HG03064 (cell line): ENCODE data around the gene SPOCK1.
"Not testable (repeated sequence)": the region's sequence is repeated elsewhere in the genome, so short reads cannot be mapped to it uniquely, and the experiment has no call there.

Experiments used
- ATAC-seq: cut with Tn5 transposase; IDR thresholded peaks from one replicate; pipeline ENCODE4 v1.9.1; 2021; ENCODE audit warnings: low read depth; ENCODE audit not compliant: unreplicated experiment

SPOCK1 gene

DNA sequence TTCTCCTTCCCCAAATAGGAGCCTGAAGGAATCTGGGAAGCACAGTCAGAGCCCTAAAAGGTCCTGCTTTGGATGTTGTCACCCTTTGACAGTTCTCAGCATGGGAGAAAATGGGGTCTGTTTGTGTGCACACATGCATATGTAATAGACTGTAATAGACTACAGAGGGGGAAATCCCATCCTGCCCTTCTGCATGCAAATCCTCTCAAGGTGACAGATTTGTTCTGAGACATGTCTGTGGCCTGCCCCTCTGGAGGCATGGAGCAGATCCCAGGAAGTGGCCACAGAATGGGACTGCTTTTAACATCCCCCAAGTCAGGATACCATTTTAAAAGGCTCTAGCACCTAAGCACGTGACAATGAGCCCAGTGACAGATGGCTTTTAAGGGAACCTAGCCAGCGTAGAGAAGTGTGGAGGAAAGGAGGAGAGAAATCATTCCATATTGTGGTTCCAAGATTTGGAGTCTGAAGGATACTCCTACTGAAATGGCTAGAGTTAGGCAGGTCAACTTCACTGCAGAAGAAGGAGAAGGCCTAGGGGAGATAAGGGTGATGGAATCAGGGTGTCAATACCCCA is 483.5 kb downstream of the SPOCK1 start:
- no peak for ATAC-seq

DNA sequence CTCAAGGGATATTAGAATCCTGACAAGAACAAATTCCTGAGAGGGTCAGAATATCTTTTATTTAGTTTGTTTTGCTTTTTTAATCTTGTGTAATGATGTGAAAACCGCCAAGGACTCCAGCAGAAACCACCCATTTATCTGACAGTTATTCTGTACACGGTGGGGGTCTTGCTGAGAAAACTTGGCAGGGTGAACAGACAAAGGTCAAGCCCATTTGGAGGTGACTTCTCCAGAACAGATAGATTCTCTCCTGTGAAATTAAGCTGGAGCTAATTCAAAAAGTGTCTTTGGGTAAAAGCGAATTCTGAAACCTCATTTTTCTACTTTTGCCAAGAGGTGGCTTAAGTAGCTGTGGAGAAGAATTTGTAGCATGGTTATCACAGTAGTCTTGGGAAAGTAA is 484.4 kb downstream of the SPOCK1 start:
- ATAC-seq = no peak

DNA sequence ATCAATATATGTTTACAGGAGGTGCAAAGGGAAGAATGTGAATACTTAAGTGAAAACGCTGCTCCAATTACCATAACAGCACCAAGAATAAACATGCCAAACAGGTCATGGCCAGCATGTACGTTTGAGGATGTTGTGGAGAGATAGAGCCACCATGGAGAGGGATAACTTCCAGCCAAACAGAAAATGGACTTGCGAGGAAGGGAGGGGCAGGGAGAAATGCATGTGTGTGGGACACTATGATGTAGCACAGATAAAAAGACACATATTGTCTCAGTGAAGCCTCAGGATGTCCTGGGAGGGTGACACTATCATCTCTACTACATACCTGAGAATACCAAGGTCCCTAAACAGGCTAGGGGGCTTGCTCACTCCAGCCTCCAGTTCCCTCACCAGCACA is 488.9 kb downstream of the SPOCK1 start:
- ATAC-seq = no peak

DNA sequence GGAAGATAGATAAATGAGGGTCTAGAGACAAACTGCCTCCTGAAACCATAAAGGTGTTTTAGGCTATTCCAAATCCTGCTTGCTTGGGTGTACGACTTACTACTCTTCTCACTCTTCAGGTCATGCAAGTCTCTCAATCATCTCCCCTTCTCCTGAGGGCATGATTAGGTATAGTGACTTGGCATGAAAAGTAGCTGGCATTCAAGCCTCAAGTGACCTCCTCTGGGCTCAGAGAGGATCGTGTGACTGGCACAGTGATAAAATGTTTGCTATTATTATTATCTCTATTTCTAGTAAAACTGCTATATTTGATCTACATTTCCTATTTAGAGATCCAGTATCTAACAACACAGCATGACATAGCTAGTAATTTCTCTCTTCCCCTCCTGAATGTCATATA is 494.8 kb downstream of the SPOCK1 start:
- ATAC-seq = no peak

DNA sequence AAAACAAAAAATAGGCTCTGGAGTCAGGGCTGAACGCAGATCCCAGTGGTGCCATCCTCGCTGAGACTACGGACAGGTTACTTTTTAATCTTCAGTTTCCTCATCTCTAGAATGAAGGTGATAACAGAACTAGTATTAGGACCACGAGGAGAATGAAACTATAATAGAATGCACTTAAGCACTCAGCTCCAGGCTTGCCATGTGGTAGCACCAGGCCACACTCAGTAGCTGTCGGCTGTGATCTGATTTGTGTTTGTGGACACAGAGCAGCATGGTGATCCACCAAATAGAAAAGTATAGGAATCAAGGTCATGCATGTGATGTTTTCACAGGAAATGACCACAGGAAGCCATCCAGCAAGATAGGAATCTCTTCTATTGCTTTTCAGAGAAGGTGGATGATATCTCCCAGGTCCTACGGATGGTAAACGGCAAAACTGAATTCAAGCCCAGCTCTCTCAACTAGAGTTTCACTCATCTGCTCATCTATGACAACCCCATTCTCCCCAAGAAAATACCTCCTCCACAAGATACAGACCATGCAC is 498.0 kb downstream of the SPOCK1 start:
- no peak for ATAC-seq

DNA sequence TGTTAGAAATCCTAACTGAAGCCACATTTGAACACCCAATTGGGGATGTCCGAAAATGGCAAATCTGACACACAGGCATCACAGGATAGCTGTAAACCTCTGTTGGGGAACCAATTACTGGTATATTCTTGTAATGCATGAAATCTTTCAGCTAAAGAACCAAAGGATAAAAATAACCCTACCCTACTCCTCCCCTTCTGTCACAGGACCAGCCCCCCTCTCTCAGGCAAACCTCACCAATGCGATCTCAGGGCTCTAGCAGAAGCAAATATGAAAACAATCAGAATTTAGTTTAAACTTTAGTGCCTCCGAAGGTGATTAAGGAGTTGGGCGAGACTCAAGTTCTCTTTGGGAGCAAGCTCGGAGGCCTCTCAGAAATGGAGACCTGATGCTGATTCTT is 499.3 kb downstream of the SPOCK1 start:
- ATAC-seq = no peak

DNA sequence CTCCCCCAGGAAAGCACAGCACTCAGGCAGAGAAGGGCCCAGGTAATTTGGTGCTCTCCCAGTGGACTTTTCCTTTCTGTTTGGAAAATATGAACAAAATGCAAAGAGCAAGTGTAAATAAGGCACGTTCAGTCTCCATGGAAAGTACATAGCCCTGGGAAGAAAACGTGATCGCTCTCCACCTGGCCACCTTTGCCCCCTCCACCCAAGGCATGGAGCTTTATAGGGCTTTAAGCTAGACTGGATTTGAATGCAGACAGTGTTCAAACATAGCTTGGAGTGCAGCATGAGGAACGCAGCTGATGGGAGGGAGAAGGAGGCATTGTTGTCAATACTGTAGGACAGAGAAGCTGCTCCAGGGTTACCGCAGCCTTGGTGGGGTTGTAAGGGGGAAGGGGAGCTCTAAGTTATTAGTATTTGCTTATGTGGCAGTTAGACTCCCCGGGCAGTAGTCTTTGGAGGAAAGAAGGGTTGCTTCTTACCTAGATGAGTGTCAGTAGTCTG is 500.2 kb downstream of the SPOCK1 start:
- ATAC-seq = no peak

DNA sequence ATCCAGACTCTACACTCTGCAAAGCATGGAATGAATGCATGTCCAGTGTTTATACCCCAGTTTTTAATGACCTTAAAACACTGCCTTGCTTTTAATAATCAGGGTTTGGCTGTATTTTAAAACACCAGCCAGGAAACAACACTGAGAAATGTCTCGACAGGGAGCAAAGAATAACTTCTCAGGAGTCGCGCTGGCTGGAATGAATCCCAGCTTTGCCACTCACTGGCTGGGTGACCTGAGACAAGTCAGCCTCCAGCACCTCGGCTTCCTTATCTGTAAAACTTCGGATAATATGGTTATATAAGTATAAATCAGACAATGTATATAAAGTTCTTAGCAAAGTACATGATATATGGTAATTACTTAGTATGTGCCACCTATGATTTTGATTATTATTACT is 505.0 kb downstream of the SPOCK1 start:
- ATAC-seq = no peak

- ATAC-seq = no peak
These were observed 506.2 kb downstream of the SPOCK1 start for GRCh38 chr5:136992796-136993489.

DNA sequence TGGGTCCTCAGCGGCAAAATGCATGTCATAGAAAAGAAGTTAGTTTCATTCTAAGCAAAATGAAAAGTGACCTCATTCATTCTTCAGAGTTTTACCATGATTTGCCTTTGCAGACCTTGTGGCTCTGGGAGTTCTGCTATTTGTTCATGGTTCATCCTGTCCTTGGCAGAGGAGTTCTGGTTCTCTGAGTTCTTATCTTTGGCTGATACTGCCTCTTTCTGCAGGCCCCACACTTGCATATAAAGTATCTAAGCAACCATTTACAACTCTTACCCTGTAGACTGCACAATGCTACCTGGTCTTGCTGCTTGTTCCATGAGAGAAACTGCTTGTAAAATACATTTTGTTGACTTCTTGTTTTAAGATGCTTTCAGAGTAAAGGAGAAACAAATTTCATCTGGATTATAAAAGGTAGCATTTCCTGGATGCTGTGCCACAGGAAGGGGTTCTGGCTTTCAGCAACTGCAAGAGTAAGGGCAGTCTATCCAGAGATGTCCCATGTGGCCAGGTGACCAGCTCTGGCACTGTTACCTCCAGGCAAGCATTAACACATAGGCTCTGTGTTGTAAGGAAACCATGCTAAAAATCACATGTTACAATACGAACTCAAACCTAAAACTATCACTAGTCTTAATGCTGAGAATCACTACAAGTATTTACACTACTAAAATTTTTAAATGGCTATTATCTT is 513.2 kb downstream of the SPOCK1 start:
- no peak for ATAC-seq

DNA sequence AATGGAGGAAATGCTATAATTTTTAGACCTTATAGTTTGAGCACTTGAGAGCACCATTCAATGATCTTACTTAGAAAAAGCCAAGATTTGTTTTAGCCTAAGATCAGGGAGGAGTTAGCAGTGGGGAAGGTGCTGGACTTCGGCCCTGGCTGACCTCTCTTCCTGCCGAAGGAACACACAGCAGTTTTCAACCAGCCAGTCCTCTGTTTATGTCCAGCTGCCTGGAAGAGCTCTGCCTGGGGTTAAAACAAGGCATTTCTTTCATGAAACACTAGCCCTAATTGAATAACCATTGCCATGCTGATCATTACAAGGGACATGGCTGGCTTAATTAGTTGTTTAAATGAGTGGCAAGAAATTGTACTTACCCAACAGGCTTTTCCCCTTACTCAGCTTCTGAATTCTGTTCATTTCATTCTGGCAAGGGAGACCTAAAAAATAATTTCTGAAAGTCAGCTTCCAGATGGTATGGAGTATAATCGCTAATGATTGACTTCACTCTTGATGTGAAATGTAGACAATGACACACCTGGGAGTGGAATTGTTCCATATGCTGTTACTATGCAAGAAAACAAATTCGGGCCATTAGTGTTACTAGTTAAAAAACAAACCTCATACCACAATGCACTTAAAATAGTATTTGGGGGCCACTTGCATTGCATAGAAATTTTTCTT is 514.2 kb downstream of the SPOCK1 start:
- no peak for ATAC-seq

- ATAC-seq = no peak
These were observed 517.2 kb downstream of the SPOCK1 start for GRCh38 chr5:136981936-136982335.

GRCh38 chr5:136979131-136979530 is 520.0 kb downstream of the SPOCK1 start:
- no peak for ATAC-seq

GRCh38 chr5:136963504-136963903 is 535.6 kb downstream of the SPOCK1 start:
- no peak for ATAC-seq

- ATAC-seq = no peak
These were observed 541.7 kb downstream of the SPOCK1 start for GRCh38 chr5:136957428-136957827.

- not testable (repeated sequence) for ATAC-seq
These were observed 545.0 kb downstream of the SPOCK1 start for GRCh38 chr5:136954142-136954541.

GRCh38 chr5:136953346-136954069 is 545.6 kb downstream of the SPOCK1 start:
- ATAC-seq = not testable (repeated sequence)

- no peak for ATAC-seq
These were observed 571.6 kb downstream of the SPOCK1 start for GRCh38 chr5:136927571-136927970.

DNA sequence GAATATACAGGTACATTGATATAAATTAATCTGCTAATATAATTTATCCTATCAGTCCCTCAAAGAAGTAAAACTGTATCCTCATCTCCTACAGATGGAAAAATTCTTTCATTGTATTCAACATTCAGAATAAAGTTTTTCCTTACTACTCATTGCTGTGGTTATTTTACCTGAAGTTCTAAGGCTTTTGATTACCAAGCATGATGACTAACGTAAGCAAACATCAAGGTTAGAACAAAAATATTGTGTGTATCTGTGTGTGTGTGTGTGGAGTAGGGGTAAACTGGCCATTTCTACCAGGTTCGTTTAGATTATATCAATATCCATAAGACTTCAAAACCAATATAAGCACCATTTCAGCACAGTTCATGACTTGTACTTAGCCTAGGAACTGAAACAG is 573.1 kb downstream of the SPOCK1 start:
- no peak for ATAC-seq
